Activated CD8-positive, alpha-beta memory T cell treated with anti-CD3 and anti-CD28 coated beads, Interleukin-2, amount 50 U/mL, for 48 hours (primary cell): ENCODE data around the gene AIP.
"Not testable (repeated sequence)": the region's sequence is repeated elsewhere in the genome, so short reads cannot be mapped to it uniquely, and the experiment has no call there.

Experiments
- DNase-seq: peaks from one replicate; pipeline ENCODE4 v3.0.0-alpha.2; 2020

Gene AIP

DNA sequence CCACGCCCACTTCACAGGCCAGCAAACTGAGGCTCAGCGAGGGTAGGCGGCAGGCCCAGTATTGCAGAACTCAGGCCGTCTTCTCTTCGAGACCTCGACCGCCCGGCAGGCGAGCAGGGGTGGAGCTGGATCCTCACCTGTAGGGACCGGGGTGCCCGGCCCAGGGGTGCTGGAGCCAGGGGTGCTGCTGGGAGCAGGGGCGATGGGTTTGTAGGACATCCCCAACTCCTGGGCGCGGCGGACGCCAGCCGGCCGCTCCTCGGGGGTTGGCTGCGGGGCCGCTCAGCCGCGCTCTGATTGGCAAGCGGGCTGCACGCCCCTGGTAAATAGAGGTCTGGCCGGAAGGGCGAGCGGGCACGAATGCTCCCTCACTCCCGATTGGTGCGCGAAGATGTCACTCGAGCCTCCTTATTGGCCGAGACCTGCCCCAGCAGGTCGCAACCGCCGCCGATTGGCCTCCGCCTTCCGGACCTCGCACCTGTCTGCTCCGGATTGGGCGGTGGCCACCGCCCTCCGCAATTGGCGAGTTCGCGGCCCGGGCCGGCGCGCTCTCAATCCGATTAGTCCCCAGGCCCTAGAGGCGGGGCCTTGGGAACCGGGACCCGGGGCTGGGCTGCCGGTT, 25.1 kb downstream of the AIP start, which contains the start of gene CDK2AP2:
Gene CDK2AP2 (minus strand): TSS at position 299 of the 622 bp plus-strand sequence. CDS start 80 bp downstream, at position 219.
- peak; percentile 98 for DNase-seq

DNA sequence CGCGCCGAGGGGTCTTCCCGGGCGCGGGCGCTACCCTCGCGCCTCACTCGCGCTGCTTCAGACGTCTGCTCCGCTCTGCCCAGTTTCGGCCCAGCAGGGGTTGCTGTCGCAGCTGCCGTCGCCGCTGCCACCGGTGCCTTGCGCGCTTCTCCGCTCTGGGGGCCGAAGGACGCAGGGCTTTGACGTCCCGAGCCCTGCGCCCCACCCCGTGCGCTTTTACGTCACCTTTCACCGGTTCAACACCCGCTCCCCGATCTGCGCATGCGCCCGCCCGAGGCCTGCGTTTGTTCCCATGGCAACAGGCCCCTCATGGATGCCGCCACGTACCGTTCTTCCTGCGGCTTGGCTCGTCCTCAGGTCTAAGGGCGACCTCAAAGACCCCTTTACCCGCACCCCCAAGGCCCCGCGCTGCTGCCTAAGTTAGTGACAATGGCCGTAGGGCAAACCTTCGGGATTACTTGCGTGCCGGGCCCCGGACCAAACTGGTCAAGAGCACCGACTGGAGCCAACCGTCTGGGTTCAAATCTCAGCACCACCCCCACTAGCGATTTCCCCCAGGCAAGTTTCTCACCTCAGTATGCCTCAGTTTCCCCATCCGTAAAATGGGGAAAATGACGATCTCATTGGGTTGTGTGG, 25.8 kb downstream of the AIP start:
- DNase-seq: peak; percentile 100

DNA sequence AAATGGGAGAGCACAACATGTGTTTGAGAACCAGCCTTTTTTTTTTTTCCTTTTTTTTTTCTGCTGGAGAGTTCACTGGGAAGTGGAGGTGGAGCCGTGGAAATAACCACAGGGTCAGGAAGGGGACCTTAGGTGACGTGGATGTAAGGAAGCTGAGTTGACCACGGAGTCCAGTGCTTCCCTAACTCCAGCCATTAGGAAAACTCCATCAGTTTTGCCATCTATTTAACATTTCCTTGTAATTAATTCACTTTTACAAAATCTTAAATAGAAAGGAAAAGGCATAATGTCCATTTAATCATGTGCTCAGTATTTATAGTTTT, 27.2 kb downstream of the AIP start:
- no peak for DNase-seq

DNA sequence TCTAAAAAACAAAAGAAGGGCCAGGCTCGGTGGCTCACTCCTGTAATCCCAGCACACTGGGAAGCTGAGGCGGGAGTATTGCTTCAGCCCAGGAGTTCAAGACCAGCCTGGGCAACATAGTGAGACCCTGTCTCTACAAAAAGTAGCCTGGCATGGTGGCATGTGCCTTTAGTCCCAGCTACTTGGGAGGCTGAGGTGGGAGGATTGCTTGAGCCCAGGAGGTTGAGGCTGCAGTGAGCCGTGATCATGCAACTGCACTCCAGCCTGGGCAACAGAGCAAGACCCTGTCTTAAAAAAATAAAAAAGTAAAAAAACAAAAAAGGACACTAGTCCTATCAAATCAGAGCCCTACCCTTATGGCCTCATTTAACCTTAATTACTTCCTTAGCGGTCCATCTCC, 28.7 kb downstream of the AIP start:
- not testable (repeated sequence) for DNase-seq

DNA sequence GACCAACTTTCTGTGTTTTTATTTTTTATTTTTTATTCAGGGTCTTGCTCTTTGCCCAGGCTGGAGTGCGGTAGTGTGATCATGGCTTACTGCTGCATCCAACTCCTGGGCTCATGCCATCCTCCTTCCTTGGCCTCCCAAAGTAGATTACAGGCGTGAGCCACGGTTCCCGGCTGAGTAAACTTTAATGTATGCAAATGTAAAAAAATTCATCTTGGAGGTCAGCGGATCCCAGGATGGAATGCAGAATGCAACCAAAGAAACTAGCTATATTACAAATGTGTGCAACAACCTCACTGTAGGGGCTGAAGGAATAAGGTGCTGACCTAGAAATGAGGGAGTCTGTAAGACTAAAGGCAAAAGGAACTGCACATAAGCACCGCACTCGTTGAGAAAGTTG, 31.3 kb downstream of the AIP start:
- no peak for DNase-seq

DNA sequence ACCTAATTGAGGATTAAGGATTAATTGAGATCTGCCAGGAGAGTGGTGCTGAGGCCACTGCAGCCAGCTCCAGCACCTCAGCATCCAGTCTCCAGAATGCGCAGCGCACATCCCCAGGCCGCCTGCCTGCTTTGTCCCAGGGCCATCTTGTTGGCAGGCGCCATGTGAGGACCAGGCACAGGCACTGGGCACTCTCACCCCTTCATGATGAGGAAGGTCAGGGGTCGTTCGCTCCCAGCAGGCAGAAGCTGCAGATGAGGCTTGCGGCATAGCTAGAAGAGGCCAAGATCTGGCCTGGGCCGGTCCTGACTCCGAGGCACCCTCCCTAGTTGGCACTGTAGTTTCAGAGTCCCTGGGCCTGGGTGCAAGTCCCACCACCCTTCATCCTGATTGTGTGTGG, 34.0 kb downstream of the AIP start:
- DNase-seq: no peak

DNA sequence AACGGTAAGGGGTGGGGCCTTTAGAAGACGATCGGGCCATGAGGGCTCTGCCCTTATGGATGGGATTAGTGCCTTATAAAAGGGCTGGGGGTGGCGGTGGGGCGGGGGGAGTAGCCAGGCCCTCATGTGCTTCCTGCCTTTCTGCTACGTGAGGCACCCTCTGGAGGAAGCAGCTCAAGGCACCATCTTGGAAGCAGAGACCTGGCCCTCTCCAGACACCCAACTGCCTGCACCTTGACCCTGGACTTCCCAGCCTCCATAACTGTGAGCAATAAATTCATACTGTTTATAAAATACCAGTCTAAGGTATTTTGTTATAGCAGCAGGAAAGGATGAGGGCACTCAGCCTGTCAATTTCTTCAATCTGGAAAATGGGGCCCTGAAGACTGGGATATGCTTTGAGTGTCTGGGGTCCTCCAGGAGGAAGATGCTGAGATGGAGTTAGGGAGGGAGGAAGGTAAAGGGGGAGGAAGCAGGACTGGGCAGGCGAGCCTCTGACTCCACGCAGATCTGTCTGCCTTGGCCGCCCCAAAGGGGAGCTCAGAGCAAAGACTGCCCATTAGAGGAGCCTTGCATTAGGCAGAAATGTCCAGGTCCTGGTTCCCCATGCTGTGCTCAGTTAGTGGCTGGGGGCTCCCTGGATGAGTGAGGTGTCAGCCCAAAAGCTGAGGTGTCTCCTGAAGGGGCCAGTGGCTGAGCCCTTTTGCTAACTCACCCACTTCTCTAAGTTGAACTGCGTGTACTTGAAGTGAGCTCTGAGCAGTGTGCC, 35.1 kb downstream of the AIP start:
- DNase-seq: no peak

DNA sequence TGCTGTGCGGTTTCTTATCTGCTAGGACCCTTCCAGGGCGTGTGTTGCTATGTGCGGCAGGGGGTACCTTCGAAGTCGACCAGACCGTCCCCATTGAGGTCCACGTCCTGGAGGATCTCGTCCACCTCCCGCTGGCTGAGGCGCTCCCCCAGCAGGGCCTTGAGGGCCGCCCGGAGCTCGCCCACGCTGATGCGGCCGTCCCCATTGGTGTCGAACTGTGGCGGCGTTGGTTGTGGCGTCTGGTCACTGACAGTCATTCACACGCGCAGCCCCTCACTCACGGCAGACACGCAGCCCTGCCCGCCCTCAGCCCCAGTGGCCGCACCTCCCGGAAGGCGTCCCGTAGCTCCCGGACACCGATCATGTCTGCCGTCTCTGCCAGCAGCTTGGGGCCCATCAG, 36.9 kb downstream of the AIP start:
- no peak for DNase-seq

DNA sequence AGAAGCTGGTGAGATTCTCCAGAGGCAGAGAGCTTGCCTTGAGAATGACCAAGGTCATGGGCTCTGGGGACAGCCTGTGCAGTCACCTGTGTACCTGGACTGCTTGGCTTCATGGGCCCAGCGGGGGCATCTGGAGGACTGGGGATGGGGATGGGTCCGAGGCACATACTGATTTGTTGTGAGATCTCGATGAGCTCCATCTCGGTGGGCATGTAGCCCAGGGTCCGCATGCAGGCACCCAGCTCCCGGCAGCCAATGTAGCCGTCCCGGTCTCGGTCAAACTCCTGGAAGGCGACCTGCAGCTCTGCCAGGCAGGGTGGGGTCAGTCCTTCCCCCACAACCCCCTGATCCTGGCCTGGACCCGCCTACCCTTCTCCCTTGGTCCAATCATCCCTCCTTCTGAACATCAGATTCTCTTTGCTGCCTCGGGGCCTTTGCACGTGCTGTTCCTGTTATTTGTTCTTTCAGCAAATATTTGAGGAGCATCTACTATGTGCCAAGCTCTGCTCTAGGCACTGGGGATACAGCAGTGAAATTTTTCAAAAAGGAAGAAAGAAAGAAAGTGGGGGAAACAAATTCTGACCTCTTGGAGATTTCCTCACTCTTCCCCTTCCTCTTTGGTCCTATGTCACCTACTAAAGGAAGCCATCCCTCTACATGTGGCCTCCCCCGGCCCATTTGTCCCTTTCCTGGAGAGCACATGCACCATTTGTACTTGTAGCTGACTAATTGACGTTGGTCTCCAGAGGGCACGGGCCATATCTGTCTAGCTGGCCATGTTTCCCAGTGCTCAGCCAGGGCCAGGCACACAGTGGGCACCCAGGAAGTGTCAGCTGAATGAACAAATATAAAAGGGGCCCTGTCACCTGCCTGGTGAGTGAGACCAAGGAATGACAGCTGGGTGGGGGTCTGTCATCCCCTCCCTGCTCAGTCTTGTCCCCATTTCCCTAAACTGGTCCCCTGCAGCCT, 38.3 kb downstream of the AIP start:
- no peak for DNase-seq

DNA sequence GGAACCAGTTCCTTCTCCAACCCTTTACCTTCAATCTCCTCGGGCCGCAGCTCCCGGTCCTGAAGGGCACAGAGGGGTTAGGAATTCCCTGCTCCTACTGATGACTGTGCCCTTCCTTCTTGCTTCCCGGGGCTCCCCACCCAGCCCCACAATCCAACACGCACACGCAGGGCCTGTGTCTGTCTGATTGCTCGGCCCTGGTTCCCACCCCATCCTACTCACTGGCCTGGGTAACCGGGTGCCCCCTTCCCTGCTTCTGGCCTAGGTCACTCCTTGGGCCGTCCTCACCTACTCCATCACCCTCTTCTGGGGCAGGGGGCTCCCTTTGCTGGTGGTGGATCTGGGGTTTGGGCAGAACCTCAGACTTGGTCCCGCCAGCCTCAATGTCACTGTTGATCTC, 39.1 kb downstream of the AIP start:
- DNase-seq: no peak

DNA sequence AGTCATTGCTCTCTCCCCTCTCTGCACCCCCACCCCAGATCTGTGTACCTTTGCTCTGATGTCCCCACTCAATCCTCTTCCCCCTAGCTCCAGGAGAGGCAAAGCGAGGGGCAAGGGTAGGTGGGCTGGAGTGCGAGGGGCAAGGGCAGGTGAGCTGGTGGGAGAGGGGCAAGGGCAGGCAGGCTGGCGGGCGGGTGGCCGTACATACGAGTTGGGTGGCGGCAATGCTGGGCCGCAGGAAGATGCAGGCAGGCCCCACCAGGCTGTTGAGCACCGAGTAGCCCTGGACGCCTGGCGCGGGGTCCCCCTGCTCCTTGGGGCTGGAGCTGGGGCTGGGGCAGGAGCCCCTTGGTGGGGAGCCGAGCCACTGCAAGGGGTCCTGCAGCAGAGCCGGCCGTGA, 39.5 kb downstream of the AIP start:
- DNase-seq: no peak

DNA sequence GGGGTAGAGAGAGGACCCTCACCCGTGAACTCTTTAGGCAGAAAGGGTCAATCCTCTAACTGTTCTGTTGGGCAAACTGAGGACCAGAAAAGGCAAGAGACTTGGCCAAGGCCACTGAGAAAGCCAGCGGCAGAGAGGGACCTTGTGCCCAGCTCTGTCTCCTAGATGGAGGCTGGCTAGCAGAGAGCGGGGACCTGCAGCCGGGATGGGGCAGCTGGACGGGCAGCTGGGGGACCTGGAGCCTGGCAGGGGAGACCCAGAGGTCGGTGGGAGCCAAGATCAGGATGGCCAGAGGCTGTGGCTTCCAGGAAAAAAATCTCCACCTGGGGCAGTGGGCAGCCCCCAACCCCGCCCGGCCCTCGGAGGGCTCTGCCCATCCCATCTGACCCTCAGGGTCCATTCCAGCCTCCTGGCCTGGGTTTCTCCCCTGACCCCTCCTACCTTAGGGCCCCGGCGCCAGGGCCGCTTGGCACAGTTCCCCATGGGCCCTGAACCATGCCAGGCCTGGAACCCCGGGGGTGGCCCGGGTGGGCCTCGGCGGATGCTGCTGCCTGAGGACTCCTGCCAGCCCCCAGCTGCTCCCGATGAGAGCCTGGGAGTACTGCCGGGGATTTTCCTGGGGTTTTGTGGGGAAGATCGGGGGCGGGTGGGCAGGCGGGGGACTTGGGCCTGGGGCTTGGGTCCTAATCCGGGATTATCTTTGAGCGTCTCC, 40.2 kb downstream of the AIP start, which contains the start of gene CABP2:
Gene CABP2 (minus strand): TSS at position 603 of the 712 bp plus-strand sequence. CDS start 120 bp downstream, at position 483.
- DNase-seq: no peak

DNA sequence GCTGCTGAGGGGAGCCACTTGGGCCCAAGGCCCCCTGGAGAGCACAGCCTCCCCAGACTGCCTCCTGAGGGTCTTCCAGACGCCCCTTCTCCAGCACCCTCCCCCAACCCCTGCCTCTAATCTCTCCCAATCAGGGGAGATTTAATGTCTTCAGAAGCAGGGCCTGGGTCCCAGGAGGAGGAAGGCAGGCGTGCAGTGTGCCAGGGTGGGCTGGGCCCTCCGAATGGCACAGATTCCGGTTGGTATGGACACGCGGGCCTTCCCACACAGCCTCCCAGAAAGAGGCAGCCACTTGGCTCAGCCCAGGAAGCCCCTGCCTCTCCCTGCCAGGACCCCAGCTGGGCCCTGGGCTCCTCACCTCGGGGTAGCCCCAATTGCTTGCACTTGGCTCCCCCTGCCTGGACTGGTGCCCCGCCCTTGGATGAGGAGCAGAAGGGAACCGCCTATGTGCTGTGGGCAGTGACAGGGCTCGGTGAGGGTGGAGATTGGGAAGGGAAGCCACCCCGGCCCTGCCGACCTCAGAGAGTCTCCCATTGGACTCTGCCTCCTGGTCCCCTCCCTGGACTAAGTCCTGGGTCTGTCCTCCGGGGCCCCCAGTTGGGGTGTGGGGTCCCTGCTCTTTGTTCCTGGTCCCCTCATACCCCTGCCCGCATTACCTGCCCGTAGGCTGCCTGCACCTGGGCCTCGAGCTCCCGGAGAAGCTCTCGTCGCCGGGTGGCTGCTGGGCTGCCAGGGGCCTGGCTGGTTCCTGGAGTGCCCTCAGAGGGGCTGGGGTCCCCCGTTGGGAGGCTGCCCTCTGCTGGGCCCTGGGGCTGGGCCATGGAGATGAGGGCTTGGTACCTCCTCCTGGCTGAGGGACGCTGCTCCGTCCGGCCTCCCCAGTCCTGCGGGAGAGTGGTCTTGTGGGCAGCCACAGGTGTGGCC, 41.0 kb downstream of the AIP start:
- DNase-seq: no peak

DNA sequence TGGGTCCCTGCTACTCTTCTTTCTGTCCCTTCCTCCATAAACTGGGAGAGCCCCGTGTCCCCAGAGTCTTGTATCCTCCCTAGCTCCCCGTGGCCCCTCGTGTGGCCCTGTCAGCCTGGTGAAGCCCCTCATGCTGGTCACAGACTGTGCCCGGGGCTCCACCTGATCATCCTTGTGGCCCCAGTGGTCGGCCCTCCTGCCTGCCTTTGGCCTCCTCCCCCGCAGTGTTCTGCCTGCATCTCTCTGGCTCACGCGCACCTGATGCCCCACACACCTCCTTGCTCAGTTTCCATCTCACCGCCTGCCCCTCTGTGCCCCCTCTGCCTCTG, 41.6 kb downstream of the AIP start:
- DNase-seq: no peak

DNA sequence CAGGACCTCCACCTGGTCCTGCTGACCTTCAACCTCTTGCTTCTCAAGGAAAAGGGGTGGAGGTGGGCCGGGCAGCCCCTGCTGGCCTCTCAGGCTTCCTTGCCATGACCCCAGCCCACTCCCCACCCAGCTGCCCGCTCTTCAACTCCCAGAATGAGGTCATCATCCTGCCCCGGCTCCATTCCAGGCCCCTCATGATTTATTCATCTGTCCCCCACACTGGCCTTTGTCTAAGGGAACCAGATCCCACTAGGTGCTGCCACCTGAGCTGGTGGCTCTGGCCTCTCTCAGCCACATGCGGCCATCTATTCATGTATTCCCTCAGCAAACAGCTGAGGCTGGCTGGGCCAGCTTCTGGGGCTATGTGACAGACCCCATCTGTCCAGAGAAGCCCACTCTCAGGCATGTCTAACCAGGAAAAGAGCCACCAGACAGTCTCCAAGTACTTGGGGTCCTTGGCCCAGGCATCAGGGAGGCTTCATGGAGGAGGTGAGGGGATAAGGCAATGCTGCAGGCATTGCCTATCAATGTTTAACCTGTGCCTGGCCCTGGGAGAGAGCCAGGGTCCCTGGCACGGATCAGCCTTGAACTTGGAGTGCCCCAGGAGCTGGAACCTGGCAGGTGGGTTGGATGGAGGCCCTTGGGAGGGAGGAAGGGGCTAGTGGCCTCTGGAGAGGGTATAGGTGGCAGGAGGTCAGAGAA, 42.6 kb downstream of the AIP start:
- no peak for DNase-seq

DNA sequence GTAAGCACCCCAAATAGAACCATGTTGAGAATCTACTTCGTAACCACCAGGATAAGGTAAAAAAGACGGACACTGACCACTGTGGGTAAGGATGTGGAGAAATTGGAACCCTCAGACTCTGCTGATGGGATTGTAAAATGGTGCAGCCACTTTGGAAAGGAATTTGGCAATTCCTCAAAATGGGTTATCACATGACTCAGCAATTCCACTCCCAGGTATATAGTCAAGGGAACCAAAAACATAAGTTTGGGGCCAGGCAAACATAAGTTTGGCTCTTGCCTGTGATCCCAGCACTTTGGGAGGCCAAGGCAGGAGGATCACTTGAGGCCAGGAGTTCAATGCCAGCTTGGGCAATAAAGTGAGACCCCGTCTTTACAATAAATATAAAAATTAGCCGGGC, 45.5 kb downstream of the AIP start:
- no peak for DNase-seq

DNA sequence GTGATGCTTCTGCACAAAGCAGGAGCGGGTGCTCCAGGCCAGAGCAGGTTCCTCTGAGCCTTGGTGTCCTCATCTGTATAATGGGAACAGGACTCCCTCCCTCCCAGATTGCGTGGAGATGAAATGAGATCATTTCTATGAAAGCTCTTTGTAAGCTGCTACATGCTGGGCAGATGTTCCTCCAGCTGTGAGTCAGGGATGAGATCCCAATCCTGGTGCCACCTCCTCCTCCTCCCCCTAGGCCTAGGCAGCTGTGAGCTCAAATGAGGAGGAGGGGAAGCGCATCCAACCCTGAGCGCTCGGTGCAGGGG, 47.4 kb downstream of the AIP start:
- no peak for DNase-seq

DNA sequence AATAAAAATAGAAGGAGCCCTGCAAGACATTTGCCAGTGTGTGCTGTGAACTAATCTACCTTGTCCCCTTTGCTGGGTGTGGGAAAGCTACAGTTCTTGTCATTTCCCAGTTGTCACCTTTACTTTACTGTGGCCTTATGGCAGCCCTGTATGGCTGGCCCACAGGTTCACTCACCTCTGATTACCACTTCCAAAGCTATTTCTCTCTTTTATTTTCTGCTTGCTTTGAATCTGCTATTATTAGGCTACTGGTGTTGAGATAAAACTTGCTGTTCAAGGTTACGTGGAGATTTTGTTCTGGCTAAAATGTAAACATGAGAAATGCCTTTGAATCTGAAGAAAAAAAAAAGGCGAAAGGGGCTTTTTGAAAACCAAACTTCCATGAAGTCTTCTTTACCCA, 50.1 kb downstream of the AIP start:
- no peak for DNase-seq

DNA sequence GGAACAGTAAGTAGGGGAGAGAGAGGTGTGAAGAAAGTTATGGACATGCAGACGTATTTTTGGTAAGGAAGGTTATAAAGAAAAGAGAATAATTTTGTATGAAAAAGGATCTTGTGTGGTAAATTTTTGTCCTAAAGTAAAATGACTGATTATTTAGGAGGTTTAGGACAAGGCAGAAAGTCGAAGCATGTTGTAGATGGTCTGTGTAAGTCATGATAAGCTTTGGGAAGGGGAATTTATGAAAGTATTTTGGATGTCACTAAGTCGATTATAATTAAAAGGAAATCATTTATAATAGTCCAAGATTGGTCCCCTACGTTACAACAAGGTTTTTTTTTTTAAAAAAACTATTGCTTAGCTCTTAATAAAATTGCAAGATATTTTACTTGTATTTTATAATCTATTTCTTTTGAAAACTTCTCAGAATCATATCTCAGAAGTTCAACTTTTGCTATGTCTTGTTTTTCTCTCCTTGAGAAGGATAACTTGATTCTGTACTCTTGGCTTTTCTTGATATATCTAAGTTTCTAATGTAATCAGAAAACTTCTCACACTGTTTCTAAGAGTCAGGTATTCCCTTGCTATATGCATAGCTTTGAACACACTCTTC, 51.3 kb downstream of the AIP start:
- no peak for DNase-seq

DNA sequence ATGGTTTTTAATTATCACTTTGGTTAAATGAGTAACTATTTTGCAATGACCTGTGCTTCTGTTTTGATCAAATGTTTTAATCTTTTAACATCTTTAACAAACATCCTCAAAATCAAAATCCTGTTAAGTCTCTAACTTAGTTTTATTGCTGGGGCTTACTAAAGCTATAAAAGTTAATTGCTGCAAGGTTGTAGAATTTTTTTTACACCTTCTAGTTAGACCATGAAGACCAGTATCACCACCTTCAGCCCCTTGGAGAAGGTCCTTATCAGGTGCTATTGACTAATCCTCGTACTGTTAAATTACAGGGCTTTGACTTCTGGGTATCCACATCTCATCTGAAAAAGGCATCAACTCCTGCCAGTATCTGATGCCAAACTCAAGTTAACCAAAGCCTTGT, 52.7 kb downstream of the AIP start:
- DNase-seq: no peak

DNA sequence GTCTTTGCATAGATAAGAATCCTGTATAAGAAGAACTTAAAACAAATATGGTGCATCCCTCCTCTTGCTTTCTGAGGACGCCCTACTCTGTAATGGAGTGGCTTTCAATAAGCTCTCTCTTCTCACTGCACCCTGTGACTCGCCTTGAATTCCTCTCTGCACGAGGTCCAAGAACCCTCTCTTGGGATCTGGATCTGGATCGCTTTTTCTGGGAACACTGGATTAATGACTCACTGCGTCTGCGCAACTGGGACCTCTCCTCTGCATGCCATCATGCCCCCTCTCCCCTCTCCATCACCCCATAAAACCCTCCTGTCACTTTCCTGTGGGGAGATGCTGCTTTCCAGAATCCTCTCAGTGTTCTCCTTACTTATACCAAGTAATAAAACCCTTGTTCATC, 55.5 kb downstream of the AIP start:
- no peak for DNase-seq
